NCI-H510A (cell line): ENCODE results near the gene RFC4.

Experiments
- DNase-seq: peaks from one replicate; lab custom pipeline; 2025; lab: John Stamatoyannopoulos, UW

The RFC4 gene

DNA sequence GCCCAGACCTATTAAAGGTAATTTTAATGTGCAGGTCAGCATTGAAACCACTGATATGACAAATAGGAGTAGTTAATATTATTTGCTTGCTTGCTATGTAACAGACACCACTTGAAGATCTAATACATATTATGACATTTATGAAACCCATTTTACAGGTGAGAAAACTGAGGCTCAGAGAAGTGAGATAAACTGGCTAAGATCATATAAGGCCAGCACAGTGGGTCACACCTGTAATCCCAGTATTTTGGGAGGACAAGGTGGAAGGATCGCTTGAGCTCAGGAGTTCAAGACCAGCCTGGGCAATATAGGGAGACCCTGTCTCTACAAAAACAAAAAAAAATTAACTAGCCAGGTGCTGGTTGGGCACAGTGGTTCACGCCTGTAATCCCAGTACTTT, 56.0 kb downstream of the RFC4 start:
- no peak for DNase-seq

DNA sequence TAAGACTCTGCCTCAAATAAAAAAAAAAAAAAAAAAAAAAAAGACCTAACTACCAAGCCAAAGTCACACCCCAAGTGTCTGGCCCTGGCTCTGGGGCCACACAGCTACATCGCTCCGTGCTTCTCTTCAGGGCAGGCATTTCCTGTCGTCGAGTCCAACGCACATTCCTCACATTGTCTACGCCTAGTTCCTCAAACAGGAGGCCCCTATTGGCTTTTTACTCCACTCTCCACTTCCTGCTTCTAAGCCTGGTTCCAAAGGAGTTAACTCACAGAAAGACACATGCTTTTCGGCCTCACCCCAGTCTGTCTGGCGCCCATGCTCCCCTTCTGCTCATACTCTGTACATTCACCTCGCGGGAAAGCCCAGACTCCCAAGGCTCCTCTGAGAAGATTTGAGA, 60.3 kb downstream of the RFC4 start:
- DNase-seq: no peak

DNA sequence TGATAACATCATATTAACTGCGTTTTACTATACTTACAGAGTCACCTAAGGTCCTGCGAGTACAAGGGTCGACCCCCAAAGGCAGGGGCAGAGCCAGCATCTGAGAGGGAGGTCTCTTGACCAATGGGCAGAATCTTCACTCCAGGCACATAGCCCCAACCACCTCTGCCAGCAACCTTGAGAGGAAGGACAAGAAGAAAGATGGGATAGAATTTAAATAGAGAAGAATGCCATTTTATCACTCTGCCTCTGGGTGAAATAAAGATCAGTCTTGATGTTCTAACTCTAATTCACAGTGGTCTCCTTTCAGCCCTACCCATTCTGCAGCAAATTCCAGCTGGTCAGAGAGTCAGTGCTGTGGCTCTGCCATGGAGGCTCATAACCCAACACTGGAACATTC, 62.6 kb downstream of the RFC4 start:
- DNase-seq: no peak

DNA sequence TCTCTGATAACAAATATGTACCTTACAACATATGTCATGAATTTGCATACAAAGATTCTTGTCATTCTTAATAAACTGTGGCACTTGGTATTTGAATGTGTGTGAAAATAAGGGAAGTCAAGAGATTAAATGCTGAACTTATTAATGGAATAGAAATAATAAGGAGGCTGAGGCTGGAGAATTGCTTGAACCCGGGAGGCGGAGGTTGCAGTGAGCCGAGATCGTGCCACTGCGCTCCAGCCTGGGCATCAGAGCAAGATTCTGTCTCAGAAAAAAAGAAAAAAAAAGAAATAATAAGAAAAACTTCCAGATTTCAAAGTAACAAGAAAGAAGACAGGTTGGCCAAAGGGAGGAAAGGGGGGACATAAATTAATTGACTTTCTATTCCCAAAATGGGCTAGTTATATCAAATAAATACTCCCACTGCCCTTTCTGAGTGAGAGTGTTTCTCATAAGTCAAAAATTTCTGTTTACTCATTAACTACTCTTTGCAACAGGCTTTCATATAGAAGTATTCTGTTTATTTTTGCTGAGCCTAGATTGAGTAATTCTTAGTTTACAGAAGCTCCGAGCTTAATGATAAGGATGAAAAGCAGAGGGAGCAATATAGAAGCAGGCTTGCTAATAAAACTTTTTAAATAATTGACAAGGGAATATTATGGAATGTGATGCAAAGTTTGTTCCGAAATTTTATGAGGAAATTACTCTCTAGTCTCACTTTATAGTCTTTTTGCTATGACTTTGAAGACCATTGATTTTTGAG, 63.5 kb downstream of the RFC4 start:
- no peak for DNase-seq
